Measurements from ENCODE around the gene PRR5L.

The PRR5L gene

GRCh38 chr11:36438126-36438525, 142.0 kb downstream of the PRR5L start:
- TF ChIP-seq GATA2 (IDR thresholded peaks at IDR 0.05; ENCODE audit: low read depth, low read length): no peak

GRCh38 chr11:36441610-36442208, 145.6 kb downstream of the PRR5L start:
- TF ChIP-seq GATA3 (IDR thresholded peaks at IDR 0.05; ENCODE audit: low read depth, low read length) (no peak), GATA2 (IDR thresholded peaks at IDR 0.05; ENCODE audit: low read depth, low read length) (no peak)

- TF ChIP-seq GATA2 (IDR thresholded peaks at IDR 0.05; ENCODE audit: low read depth, low read length): no peak
- TF ChIP-seq GATA3 (IDR thresholded peaks at IDR 0.05; ENCODE audit: low read depth, low read length): no peak
These were observed 147.6 kb downstream of the PRR5L start for GRCh38 chr11:36443661-36444060.

GRCh38 chr11:36446135-36446534, 150.0 kb downstream of the PRR5L start:
- no peak for TF ChIP-seq GATA3 (IDR thresholded peaks at IDR 0.05; ENCODE audit: low read depth, low read length)

- TF ChIP-seq GATA3 (IDR thresholded peaks at IDR 0.05; ENCODE audit: low read depth, low read length) (no peak), GATA2 (IDR thresholded peaks at IDR 0.05; ENCODE audit: low read depth, low read length) (no peak)
These were observed 151.4 kb downstream of the PRR5L start for GRCh38 chr11:36447514-36447913.

GRCh38 chr11:36447947-36448346, 151.9 kb downstream of the PRR5L start:
- TF ChIP-seq GATA3 (IDR thresholded peaks at IDR 0.05; ENCODE audit: low read depth, low read length) (no peak), GATA2 (IDR thresholded peaks at IDR 0.05; ENCODE audit: low read depth, low read length) (no peak)

GRCh38 chr11:36449561-36450096, 153.5 kb downstream of the PRR5L start:
- TF ChIP-seq GATA3 (IDR thresholded peaks at IDR 0.05; ENCODE audit: low read depth, low read length): no peak
- TF ChIP-seq GATA2 (IDR thresholded peaks at IDR 0.05; ENCODE audit: low read depth, low read length): no peak

GRCh38 chr11:36450110-36450572, 154.1 kb downstream of the PRR5L start:
- TF ChIP-seq GATA3 (IDR thresholded peaks at IDR 0.05; ENCODE audit: low read depth, low read length): no peak
- no peak for TF ChIP-seq GATA2 (IDR thresholded peaks at IDR 0.05; ENCODE audit: low read depth, low read length)

- TF ChIP-seq GATA3 (IDR thresholded peaks at IDR 0.05; ENCODE audit: low read depth, low read length) (no peak), GATA2 (IDR thresholded peaks at IDR 0.05; ENCODE audit: low read depth, low read length) (no peak)
These were observed 155.0 kb downstream of the PRR5L start for GRCh38 chr11:36451045-36451444.

- TF ChIP-seq GATA3 (IDR thresholded peaks at IDR 0.05; ENCODE audit: low read depth, low read length): no peak
- no peak for TF ChIP-seq GATA2 (IDR thresholded peaks at IDR 0.05; ENCODE audit: low read depth, low read length)
These were observed 155.6 kb downstream of the PRR5L start for GRCh38 chr11:36451681-36452080.

GRCh38 chr11:36452236-36452940, 156.3 kb downstream of the PRR5L start:
- TF ChIP-seq GATA3 (IDR thresholded peaks at IDR 0.05; ENCODE audit: low read depth, low read length): no peak
- no peak for TF ChIP-seq GATA2 (IDR thresholded peaks at IDR 0.05; ENCODE audit: low read depth, low read length)

- TF ChIP-seq GATA3 (IDR thresholded peaks at IDR 0.05; ENCODE audit: low read depth, low read length) (no peak), GATA2 (IDR thresholded peaks at IDR 0.05; ENCODE audit: low read depth, low read length) (peak; percentile 74)
These were observed 156.9 kb downstream of the PRR5L start for GRCh38 chr11:36452961-36453360.

- TF ChIP-seq GATA3 (IDR thresholded peaks at IDR 0.05; ENCODE audit: low read depth, low read length) (no peak), GATA2 (IDR thresholded peaks at IDR 0.05; ENCODE audit: low read depth, low read length) (no peak)
These were observed 157.6 kb downstream of the PRR5L start for GRCh38 chr11:36453678-36454077.

- TF ChIP-seq GATA2 (IDR thresholded peaks at IDR 0.05; ENCODE audit: low read depth, low read length) (no peak), GATA3 (IDR thresholded peaks at IDR 0.05; ENCODE audit: low read depth, low read length) (no peak)
These were observed 158.5 kb downstream of the PRR5L start for GRCh38 chr11:36454551-36454940.

- TF ChIP-seq GATA2 (IDR thresholded peaks at IDR 0.05; ENCODE audit: low read depth, low read length) (no peak), GATA3 (IDR thresholded peaks at IDR 0.05; ENCODE audit: low read depth, low read length) (no peak)
These were observed 159.0 kb downstream of the PRR5L start for GRCh38 chr11:36454941-36455631.
